ENCODE data around the gene ATP5F1D. TPM values are rescaled to one million over a fixed set of nuclear protein-coding genes. Genes with fewer than 3 reads are reported as not detected.

Gene ATP5F1D
- total and polyA plus RNA-seq, 12 donors, result 15.6 to 1,534 (median 229) TPM

- H3K4me3 ChIP-seq, result no peak overlapping the region
- H3K27me3 ChIP-seq, result peaks cover 60% of the 10 kb centered on the region
- TF ChIP-seq CTCF (IDR thresholded peaks at IDR 0.05), result no peak
- TF ChIP-seq POLR2A (IDR thresholded peaks at IDR 0.05), result no peak
- H3K27ac ChIP-seq, result no peak overlapping the region
- WGBS, 4 donors, result 28 to 63% (median 42%) methylated on average over 5 to 38 of the region's 38 CpGs
- peaks cover 0 to 5% of the 10 kb centered on the region in 2 donors for H3K4me1 ChIP-seq (replicated peaks in 1 of 2)
- no peaks in the 10 kb centered on the region for H3K9me3 ChIP-seq (replicated peaks in 1 of 3)
- intact Hi-C loops (cut with DNase I), result loop anchor here (10.0 kb wide), 2 partner anchors 98 to 228 kb away; partner anchors contain the start of genes ADAMTSL5 (in 1 of the 2) and NDUFS7 (in 1 of the 2)
- DNase-seq, result no peak
- H3K36me3 ChIP-seq (replicated peaks in 1 of 2), result no peaks in the 10 kb centered on the region
Observed at GRCh38 chr19:1286487-1287353, 45.2 kb downstream of the ATP5F1D start.

- Histone ChIP-seq H3K4me1 (replicated peaks in 1 of 2) (peaks cover 0 to 5% of the 10 kb centered on the region in 2 donors), H3K27me3 (peaks cover 64% of the 10 kb centered on the region), H3K9me3 (replicated peaks in 1 of 3) (no peaks in the 10 kb centered on the region), H3K4me3 (no peak overlapping the region), H3K27ac (no peak overlapping the region), H3K36me3 (replicated peaks in 1 of 2) (no peaks in the 10 kb centered on the region)
- intact Hi-C loops (cut with DNase I), result loop anchor here (10.0 kb wide), 2 partner anchors 97 to 227 kb away; partner anchors contain the start of genes ADAMTSL5 (in 1 of the 2) and NDUFS7 (in 1 of the 2)
- WGBS, 4 donors, result 41 to 55% (median 47%) methylated on average over 26 to 55 of the region's 55 CpGs
- TF ChIP-seq POLR2A (IDR thresholded peaks at IDR 0.05) (no peak), CTCF (IDR thresholded peaks at IDR 0.05) (no peak)
- no peak for DNase-seq
Observed at GRCh38 chr19:1287354-1288225, 46.0 kb downstream of the ATP5F1D start.

- H3K27ac ChIP-seq, result no peak overlapping the region
- no peak for DNase-seq
- no peaks in the 10 kb centered on the region for H3K9me3 ChIP-seq (replicated peaks in 1 of 3)
- intact Hi-C loops (cut with DNase I), result loop anchor here (10.0 kb wide), 2 partner anchors 97 to 227 kb away; partner anchors contain the start of genes ADAMTSL5 (in 1 of the 2) and NDUFS7 (in 1 of the 2)
- peaks cover 0 to 4% of the 10 kb centered on the region in 2 donors for H3K4me1 ChIP-seq (replicated peaks in 1 of 2)
- 81 to 89% (median 85%) methylated on average over 7 to 18 of the region's 18 CpGs for WGBS, 4 donors
- no peaks in the 10 kb centered on the region for H3K36me3 ChIP-seq (replicated peaks in 1 of 2)
- TF ChIP-seq CTCF (IDR thresholded peaks at IDR 0.05) (no peak), POLR2A (IDR thresholded peaks at IDR 0.05) (no peak)
- peaks cover 64% of the 10 kb centered on the region for H3K27me3 ChIP-seq
- H3K4me3 ChIP-seq, result no peak overlapping the region
Observed at GRCh38 chr19:1288226-1288612, 46.7 kb downstream of the ATP5F1D start.

All from adrenal gland (tissue), 12 donors.